ENCODE measurements around the gene ARSG.

ARSG gene

DNA sequence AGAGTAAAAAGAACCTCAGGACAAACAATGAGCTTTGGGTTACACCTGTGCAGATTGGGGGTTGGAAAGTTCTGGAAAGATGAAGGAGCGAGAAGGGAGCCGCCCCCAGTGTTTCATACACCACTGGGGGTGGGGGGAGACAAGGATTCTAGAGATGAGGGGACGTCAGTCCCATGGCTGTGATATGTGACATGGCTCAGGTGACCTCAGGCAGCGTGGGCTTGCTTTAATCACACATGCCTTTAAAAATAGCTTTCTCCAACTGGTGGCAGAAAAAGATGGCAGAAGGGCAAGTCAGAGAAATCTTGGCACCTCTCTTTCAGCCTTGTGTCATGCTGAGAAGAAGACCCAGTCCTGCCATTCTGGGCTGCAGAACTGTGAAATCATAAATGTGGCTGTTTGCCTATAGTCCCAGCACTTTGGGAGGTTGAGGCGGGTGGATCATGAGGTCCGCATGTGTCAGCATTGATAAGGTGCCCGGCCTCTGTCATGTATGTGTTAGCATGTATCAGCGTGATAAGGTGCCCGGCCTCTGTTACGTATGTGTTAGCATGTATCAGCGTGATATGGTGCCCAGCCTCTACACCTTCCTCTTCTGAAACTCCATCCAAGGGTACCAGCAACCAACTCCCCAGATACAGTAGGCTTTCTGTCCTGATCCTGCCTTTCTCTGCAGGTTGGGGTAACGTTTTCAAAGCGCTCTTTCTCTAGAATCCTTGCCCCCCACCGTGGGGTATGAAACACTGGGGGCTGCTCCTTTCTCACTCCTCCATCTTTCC is 141.0 kb downstream of the ARSG start:
- DNase-seq: no peak

DNA sequence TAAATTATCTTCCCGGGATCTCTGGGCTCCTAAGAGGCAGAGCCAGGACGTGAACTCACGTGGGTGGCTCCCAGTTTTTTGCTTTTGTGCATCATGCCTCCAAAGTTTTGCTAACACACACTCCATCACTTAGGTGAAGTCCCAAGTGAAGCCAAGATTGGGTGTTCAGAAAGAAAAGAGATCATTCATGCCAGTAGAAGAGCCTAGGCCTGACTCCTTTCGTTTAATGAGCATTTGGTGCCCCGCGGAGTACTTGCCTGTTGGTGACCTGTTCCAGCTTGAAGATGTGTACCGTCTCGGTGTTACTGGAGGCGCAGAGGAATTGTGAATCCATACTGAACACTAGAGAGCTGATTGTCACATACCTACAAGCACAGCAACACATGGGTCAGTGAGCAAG is 141.9 kb downstream of the ARSG start:
- DNase-seq: no peak

DNA sequence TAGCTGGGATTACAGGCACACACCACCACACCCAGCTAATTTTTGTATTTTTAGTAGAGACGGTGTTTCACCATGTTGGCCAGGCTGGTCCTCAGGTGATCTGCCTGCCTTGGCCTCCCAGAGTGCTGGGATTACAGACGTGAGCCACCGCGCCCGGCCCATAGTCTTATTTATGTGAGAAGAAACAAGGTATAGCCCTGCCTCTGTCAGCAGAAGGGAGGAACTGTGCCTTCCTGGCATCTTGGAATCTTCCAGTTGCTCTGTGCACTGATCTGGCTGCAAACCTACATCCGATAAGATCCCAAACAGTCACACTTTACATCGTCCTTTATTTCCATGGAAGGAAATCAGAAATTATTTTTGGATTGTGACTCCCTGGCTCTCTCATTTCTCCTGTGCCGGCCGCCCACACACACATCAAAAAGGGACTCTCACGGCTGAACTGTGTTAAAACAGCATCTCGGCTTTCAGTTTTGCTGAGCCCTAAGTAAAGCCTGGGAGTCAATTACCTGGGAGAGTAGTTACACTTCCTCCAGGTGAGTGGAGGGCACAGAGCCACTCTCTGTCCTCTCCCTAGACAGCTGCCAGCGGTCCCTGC is 142.7 kb downstream of the ARSG start:
- no peak for DNase-seq

DNA sequence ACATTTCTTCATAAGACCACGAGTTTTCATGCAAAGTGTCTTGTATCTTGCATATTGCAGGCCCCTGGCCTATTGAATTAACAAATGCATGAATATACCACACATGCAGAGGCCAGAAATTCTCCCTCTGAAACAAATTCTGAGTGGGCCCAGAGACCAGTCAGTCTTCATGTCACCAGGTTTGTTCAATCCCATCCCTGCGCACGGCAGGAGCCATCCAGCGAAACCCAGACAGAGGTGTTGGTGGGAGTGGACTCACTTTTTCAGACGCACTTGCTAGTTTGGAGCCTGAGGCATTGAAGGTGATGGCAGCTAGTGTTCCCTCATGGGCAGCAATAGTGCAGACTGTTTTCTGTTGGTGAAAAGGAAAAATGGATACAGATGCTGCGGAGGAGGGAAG is 144.1 kb downstream of the ARSG start:
- no peak for DNase-seq

DNA sequence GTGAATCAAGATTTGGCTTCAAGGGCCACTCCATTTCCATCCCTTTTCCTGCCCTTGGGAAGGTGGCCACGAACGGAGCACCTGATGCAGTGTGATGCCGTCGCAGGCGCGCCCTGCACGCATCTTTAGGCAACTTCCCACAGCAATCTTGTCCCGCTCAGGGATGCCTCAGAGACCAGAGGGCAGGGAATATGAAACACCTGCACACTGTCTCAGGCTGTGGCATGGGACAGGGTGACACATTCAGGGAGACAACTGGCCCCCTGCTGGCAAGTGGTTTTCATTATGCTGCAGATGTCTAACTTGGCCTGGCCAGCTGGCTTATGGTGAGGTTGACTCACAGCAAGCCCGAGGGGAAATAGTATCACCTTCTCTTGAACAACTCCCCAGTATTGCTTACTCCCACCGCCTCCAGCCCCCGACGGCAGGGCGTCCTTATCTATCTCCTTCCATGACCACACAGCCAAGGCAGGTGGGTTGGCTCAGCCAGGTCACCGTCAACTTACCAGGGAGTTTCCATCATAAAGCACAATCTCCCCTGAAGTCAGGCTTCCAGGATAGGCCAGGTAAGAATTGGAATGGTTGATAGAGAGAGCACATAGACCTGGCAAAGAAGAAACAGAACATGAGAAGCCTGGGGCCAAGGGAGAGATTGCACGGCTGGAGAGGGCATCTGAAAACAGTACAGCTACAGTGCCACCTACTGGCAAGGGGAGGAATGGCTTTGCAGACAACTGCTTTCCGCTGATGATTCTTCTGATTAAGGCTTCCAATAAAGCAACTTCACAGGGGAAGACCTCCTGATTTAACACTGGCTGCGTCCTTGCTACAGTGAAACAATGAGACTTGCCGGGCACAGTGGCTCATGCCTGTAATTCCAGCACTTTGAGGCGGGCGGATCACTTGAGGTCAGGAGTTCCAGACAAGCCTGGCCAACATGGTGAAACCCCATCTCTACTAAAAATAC is 144.9 kb downstream of the ARSG start:
- DNase-seq: peak; percentile 52

DNA sequence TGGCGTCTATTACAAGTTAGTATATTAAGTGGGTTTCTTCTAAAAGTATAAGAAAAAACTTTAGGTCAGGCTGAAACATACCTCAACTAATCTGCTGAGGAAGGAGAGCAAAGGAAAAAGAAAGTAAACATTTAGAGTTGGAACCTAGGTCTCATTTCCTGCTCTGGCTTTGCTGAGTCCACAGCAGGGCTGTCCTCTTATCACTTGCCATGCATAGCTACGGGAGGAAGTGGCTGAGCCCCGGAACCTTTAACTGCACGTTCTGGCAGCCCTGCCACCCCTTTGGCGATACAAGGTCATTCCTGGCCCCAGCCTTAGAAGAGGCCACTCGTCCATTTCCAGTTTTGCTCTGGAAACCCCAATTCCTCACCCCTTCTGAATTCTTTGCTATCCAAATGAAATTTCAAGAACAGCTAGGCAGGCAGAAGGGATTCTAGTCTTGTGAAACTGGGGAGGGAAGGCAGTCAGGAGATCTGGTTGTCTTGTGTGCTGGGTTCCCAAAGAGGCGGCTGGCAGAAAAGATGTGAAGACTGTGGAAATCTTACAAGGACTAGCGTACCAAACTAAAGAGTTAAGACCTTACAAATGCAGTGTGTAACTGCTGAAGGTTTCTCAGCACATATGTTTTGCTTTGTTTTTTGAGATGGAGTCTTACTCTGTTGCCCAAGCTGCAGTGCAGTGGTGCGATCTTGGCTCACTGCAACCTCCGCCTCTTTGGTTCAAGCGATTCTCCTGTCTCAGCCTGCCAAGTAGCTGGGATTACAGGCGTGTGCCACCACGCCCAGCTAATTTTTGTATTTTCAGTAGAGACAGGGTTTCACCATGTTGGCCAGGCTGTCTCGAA is 146.9 kb downstream of the ARSG start:
- no peak for DNase-seq

DNA sequence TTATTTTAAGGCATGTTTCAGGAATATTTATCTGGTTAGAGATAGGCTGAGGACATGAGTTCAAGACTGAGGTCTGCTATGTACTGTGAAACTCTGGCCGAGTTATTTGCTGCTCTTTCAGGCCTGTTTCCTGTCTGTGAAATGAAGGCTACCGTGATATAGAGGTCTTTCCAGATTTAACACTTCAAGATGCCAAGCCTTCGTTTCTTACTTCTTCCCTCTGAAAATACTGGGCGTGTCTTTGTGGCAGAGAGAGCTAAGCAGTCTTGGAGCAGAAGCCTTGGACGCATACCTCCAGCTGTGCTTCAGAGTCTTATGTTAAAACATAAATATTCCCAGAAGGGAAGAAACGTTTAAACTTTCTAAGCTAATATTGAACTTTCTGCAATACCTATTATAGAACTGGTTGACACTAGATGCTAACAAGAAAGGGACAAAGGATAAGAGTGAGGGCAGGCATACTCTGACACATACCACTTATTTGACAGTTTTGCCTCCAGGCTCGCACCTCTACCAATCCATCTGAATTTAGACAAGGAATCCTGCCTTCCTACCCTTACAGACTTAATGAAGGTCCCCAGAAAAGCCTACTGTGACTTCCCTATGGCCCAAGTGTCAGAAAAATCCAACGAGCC is 148.5 kb downstream of the ARSG start:
- no peak for DNase-seq

DNA sequence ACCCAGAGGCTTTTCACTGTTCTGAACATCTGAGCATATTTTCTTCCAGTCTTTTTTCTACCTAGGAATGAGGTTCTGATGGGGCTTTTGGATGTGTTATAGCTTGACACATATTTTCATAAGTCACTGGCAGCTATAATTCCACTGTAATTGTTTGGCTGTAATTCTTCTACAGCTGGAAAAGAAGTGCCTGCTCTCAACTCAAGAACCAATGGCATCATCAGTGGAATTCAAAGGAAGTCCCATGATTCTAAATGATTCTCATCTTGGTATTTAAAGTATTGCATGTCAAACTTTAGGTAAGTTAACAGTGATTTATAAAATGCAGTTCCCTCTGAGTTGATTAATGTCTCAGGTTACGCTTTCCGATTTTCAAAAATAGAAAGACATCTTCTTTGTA is 149.2 kb downstream of the ARSG start:
- DNase-seq: no peak

DNA sequence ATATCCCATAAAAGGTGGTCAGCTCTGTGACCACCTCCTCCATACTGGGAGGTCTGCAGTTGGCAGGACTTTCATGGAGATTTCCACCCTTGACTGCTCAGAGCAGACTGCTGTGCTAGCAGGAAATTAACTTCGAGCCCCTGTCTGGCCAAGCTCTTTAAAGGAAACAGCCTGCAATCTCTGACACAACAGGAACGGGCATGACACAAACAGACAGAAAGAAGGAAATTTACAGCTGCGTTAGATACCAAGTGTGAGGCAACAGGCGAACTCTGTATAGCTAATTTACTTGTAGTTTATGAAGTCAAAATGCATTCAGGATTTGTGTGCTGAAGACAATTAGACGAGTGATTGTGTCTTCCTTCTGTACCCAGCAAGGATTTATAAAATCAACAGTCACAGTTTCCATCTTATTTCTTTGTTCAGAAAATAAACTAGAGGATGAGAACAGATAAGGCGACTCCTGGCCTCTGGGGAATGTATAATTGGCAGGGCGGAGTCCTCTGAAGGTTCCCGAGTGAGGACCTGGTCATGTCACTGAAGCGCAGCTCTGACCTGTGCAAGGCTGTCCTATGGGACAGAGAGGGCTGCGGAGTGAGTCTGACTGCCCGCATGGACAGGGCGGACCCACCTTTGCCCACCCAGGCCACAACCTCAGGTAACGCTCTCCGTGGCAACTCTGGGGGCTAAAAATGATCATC is 149.9 kb downstream of the ARSG start:
- no peak for DNase-seq

DNA sequence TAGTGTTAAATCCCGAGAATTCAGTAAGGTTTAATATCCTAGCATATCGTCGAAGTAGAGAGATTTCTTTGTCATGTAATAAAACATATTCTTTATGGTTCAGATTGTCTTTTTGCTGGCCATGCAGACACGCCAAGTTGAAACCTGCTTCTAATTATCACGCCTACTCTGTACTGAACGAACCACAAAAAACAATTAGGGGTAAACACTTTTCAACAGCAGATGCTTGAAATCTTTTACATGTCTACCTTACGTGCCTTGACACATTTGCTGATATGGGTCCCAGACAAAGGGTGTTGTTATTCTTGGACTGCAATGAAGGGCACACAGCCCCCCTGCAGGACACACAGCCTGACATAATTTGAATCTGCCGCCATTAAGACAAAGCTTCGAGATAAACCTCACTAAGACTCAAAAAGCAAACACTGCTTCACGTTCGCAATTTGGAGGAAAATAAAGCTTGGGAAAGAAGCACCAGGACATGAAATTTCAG is 152.7 kb downstream of the ARSG start:
- DNase-seq: no peak

DNA sequence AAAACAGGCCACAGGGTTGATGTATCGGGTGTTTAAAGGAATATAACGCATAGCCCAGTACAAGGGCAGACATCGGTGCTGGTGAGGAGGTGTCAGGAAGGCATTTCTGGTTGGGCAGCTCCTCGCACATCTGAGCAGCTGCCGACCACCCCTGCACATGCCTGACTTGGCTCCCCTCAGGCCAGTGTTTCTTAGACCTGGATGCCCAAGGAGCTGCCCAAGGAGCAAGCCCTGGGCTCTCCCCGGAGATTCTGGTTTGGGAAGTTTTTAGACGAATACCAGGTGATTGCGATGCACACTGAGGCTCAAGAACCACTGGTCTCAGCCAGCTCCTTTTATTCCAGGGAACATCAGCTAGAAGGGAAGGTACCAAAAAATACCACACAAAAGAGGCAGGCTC is 154.4 kb downstream of the ARSG start:
- DNase-seq: no peak

DNA sequence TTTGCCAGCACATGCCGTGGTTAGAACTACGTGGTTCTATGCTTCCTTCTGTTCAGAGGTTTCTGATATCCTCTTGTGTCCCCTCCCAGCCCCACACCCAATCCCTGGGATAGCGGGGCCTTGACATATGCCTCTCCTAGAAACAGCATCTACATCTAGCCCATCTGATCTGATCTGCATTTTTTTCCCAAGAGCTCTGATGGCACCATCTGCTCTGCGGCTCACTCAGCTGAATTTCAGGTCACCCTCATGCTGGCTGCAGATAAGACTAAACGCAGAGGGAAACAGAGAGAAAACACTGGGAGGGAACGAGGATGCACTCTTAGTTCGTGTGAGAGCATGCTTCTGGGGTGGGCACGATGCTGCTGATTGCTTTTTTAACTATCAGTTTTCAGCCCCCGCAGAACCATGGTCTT is 155.3 kb downstream of the ARSG start:
- DNase-seq: no peak

DNA sequence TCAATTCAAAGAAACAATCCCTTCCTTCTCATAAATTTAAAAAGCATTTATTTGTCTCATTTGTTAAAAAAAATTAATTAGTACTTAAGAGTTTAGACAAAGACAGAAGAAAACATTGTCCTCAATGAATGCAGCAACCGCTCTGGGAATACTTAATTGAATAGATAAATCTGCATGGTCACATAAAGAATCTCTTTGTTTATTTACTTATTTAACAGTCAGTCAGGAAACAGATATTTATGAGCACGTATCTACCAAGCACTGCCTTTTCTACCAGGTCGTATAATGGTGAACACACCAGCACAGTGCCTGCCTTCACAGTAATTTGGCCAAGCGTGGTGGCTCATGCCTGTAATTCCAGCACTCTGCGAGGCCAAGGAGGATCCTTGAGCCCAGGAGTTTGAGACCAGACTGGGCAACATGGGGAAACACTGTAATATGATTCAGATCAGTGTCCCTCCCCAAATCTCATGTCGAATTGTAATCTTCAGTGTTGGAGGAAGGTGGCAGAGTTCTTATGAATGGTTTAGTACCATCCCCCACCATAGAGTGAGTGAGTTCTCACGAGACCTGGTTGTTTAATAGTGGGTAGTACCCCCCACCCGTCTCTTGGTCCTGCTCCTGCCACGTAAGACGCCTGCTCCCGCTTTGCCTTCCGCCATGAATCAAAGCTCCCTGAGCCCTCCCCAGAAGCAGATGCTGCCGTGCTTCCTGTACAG is 157.9 kb downstream of the ARSG start:
- no peak for DNase-seq

DNA sequence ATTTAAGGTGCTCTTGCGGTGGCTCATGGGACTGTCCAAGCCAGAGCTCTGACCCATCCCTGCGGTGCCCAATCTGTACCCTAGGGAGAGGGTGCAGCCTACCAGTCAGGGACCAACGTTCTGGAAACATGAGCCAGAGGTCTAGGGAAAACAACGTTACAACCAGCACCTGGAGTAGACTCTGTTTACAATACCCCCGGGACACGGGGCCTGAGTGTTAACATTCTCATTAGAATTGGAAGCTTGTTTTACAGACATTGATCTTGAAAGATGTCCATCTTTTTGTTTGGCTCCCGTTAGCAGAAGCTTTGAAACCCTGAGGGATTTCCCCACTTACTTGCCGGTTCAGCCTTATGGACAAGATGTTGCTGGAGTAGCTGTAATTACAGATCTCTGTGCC is 159.1 kb downstream of the ARSG start:
- DNase-seq: peak; percentile 30

DNA sequence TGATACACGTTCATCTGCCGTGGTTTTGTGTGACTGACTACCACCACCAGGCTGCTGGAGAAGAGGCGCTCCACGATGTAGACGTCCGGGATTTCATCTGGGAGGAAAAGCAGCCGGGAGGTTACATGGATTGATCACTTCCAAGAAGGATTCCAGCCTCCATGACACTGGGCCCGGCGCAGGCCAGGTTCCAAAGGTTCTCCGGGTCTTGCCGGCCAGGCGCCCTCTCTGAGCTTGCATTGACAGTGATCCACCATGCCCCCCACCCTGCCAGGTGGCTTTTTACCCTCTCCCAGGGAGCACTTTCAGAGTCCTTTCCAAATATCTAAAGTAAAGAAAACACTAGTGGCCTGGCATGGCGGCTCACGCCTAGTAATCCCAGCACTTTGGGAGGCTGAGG is 159.5 kb downstream of the ARSG start:
- no peak for DNase-seq

DNA sequence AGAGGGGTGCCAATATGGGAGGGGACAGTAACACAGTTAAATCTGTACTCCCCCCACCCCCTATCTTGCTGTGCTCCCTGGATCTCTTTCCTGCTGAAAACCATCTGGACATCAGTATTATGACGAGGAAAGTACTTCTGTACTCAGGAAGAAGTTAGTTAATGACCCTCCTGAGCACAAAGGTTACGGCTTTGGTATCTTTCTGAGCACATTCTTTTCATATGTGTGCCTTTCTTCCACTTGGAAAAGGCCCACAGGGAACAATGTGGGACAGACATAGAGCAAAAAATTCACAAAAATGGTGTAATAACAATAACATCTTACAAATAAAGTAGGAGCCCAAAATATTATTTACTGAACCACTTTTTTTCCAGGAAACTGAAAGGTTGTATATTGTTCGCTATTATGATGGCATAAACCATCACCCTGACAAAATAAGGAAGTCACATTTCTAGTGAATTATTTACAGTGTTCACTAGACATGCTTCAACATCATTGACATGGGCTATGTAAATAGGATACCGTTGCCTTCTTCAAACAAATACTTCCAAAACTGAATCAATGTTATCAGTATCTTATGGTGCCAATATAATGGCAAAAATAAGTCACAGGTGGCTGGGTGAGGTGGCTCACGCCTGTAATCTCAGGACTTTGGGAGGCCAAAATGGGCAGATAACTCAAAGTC is 160.5 kb downstream of the ARSG start:
- DNase-seq: no peak

DNA sequence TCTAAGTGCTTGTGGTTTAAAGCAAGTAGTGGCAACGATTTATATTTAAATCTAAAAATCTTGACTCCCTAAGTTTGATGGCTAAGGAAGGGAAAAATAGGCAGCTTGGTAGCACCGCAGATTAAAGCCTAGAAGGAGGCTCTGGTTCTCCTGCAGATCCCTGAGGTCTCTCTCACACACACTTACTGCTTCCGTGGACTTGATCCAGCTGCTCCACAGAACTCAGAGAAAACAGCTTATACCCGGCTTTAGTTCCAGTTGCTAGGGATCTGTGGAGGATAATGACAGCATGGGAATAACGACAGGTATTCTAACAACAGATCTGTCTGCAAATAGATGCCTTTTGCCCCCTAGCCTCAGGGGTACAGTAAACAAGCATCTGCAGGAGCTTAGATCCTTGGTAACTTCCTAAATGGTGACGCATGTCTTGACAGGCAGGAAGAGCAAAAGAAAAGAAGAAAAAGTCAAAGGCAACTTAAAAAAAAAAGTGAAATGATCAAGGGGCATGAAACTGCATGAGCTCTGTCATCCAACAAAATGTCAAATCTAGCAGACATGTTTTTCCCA is 161.5 kb downstream of the ARSG start:
- DNase-seq: no peak

DNA sequence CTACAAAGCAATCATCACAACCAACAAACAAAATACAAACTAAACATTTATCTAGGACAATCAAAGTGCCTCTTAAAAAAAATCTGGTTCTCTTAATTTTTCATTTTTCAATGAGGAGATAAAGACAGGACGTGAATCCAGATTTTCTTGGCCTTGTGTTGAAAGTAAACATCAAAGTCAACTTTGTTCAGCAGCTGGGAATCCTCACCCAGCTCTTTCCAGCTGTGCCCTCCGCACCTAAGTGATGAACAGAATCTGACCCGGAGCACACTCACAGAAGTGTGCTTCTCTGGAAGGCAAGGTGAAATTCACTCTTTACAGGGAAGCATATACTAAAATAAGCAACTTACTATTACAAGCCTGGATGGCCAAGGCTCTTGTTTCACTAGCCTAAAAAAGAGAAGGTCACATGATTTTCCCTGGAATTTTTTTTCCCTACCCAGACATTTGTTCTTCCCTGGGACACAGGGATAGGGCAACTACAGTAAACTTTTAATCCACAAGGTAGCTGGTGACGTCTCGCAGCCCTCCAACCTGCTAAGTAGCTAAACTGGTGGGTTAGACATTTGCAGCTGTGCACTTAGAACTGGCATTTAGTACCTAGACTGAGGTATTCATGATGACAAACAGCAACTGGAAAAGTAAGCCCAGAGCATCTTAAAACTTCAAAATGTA is 162.8 kb downstream of the ARSG start:
- DNase-seq: no peak

DNA sequence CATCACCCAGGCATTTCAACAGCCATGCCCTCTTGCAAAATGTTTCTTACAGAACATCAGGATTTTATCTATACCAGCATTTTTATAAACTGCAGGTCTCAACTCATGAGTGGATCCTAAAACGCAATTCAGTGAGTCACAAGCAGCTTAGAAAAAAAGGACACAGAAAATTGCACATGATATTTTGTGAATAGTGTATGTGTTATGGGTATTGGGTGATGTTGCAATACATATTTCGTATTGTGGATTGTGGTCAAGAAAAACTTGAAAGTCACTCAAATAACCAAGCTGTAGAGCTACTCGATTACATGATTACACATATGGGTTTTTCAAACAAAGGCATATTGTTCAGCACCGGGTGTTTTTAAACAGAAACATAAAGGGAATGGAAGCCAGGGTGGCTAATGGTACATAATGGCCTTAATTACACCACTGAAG is 164.6 kb downstream of the ARSG start:
- no peak for DNase-seq

Data from NCI-H1092 (cell line).